ENCODE data around the gene ATOSA. TPM values are rescaled to one million over a fixed set of nuclear protein-coding genes. Genes with fewer than 3 reads are reported as not detected.

Gene ATOSA
- total RNA-seq, 1 donor from 2014 or later = 16.6 TPM

- peaks cover 2% of the 10 kb centered on the region for H3K36me3 ChIP-seq (ENCODE audit: control insufficient read depth, insufficient read depth, low read length)
- no peaks in the 10 kb centered on the region for H3K27me3 ChIP-seq (ENCODE audit: control insufficient read depth, insufficient read depth, low read length)
- no peak for FAIRE-seq
- no peak overlapping the region for H3K4me3 ChIP-seq (ENCODE audit: low read depth, low read length)
- TF ChIP-seq, protein P1, sequence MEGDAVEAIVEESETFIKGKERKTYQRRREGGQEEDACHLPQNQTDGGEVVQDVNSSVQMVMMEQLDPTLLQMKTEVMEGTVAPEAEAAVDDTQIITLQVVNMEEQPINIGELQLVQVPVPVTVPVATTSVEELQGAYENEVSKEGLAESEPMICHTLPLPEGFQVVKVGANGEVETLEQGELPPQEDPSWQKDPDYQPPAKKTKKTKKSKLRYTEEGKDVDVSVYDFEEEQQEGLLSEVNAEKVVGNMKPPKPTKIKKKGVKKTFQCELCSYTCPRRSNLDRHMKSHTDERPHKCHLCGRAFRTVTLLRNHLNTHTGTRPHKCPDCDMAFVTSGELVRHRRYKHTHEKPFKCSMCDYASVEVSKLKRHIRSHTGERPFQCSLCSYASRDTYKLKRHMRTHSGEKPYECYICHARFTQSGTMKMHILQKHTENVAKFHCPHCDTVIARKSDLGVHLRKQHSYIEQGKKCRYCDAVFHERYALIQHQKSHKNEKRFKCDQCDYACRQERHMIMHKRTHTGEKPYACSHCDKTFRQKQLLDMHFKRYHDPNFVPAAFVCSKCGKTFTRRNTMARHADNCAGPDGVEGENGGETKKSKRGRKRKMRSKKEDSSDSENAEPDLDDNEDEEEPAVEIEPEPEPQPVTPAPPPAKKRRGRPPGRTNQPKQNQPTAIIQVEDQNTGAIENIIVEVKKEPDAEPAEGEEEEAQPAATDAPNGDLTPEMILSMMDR (IDR thresholded peaks at IDR 0.05; ENCODE audit: insufficient read depth, low read length, severe bottlenecking) = no peak
- no peak for DNase-seq (ENCODE audit: low read depth)
Measured at GRCh38 chr15:52636459-52636858, 42.7 kb downstream of the ATOSA start.

DNA sequence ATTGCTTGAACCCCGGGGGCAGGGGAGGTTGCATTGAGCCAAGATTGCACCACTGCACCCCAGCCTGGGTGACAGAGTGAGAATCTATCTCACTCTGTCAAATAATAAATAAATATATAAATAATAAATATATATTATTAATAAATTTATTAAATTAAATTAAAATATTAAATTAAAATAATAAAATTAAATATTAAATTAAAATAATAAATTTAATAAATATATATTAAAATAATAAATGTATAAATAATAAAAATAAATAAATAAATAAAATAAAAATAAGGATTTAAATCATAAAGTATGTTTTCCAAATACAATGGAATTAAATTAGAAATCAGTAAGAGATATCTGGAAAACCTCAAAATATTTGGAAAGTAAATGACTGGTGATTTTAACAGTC, 43.3 kb downstream of the ATOSA start:
- TF ChIP-seq, protein P1 (IDR thresholded peaks at IDR 0.05; ENCODE audit: insufficient read depth, low read length, severe bottlenecking) = no peak
- Histone ChIP-seq H3K27me3 (ENCODE audit: control insufficient read depth, insufficient read depth, low read length) (no peaks in the 10 kb centered on the region), H3K4me3 (ENCODE audit: low read depth, low read length) (no peak overlapping the region), H3K36me3 (ENCODE audit: control insufficient read depth, insufficient read depth, low read length) (peaks cover 2% of the 10 kb centered on the region)
- no peak for FAIRE-seq
- no peak for DNase-seq (ENCODE audit: low read depth)

Other genes with a start within 250 kb of the ATOSA start
- 29.5 and 51.1 TPM in 2 replicates for gene MYO5A, start 150.5 kb downstream of the ATOSA start, total RNA-seq
- 116 and 150 TPM in 2 replicates for gene ARPP19, start 110.4 kb downstream of the ATOSA start, total RNA-seq
- not detected in 2 replicates for gene ONECUT1, start 110.9 kb upstream of the ATOSA start, total RNA-seq